HEK293 (cell line): ENCODE results near the gene EPB41L2.

Experiments used
- CTCF ChIP-seq: fragments of 450-650 bp; formaldehyde crosslinking; IDR thresholded peaks from 2 replicates; pipeline ENCODE4 v1.5.1; 2016; ENCODE audit warnings: missing biosample characterization, missing genetic modification characterization
- MYNN ChIP-seq: fragments of 450-650 bp; formaldehyde crosslinking; IDR thresholded peaks from 2 replicates; pipeline ENCODE4 v1.5.1; 2016; ENCODE audit warnings: missing biosample characterization, missing genetic modification characterization, borderline replicate concordance
- PATZ1 ChIP-seq: fragments of 450-650 bp; formaldehyde crosslinking; IDR thresholded peaks from 2 replicates; pipeline ENCODE4 v1.5.1; 2016; ENCODE audit warnings: missing biosample characterization, missing genetic modification characterization
- TRIM28 ChIP-seq: IDR thresholded peaks from 2 replicates; pipeline ENCODE4 v1.6.1; 2011; ENCODE audit warnings: low read length, control low read depth, borderline replicate concordance
- ZBTB1 ChIP-seq: fragments of 450-650 bp; formaldehyde crosslinking; IDR thresholded peaks from 2 replicates; pipeline ENCODE4 v1.5.1; 2016; ENCODE audit warnings: missing biosample characterization, missing genetic modification characterization
- ZNF280D ChIP-seq: fragments of 450-650 bp; formaldehyde crosslinking; IDR thresholded peaks from 2 replicates; pipeline ENCODE4 v1.5.1; 2016; ENCODE audit warnings: missing biosample characterization, missing genetic modification characterization
- ZNF302 ChIP-seq: fragments of 450-650 bp; formaldehyde crosslinking; IDR thresholded peaks from 2 replicates; pipeline ENCODE4 v1.5.1; 2016; ENCODE audit warnings: missing biosample characterization, missing genetic modification characterization, low read depth

GRCh38 chr6:130955755-130956154, 107.3 kb downstream of the EPB41L2 start:
- TF ChIP-seq CTCF (tag by site-specific recombination) (no peak), ZNF280D (tag by site-specific recombination) (no peak), ZNF302 (no peak), TRIM28 (peak; percentile 88), ZBTB1 (tag by site-specific recombination) (no peak), PATZ1 (tag by site-specific recombination) (peak; percentile 38; the same call in 1 of the 2 replicates), MYNN (tag by site-specific recombination) (no peak)
